K562 (cell line): Measurements from ENCODE around the gene XPNPEP1. TPM values are rescaled to one million over a fixed set of nuclear protein-coding genes. Genes with fewer than 3 reads are reported as not detected.

Source experiments
- ATAC-seq: fragments of 200-7000 bp; cut with Tn5 transposase; 3 replicates; pipeline ENCODE4 v1.9.1; 2020; ENCODE audit warnings: moderate library complexity
- BruUV-seq: library from RNA; stranded (reverse); fragments of 400-500 nt; replicated peaks from 2 replicates; lab custom pipeline; 2021; lab: Mats Ljungman, UMichigan
- CTCF ChIA-PET: fragments of 300-600 bp; formaldehyde crosslinking; extraction: SDS; loops from one replicate; lab custom pipeline; 2021; ENCODE audit warnings: low intra/inter-chr PET ratio; lab: Yijun Ruan, JAX
- POLR2A ChIA-PET: fragments of 300-600, 350-650 bp; sonication (Branson Sonifier 250); formaldehyde crosslinking; extraction: SDS; loops from one replicate; lab custom pipeline; 2021; ENCODE audit warnings: antibody characterized with exemption, inconsistent platforms; lab: Yijun Ruan, JAX
- DNase-seq, 4 experiments: peaks; one replicate each; pipeline versions ENCODE4 v3.0.0 to v3.0.0-alpha.2; 2011 to 2018; ENCODE audit warnings: low spot score in 3 of 4, mixed read lengths in 3 of 4; ENCODE audit errors: extremely low read depth in 1 of 4
- FAIRE-seq: peaks from 2 replicates; lab custom pipeline; 2011; peaks lifted over from hg19 to GRCh38; lab: Jason Lieb, UNC
- H2AFZ ChIP-seq: 2 replicates; pipeline ENCODE4 v1.6.0; 2011; ENCODE audit warnings: low read depth, low read length, control low read depth, inconsistent platforms
- H3K27ac ChIP-seq: fragments of 200-600 bp; 3 replicates; pipeline ENCODE4 v1.8.0; 2011; ENCODE audit warnings: low read depth, mild to moderate bottlenecking, control low read depth, inconsistent platforms, low read length, moderate library complexity, mixed read lengths; ENCODE audit errors: extremely low read depth
- H3K27me3 ChIP-seq, 2 experiments: fragments of 300-600 bp in 1 of 2; 2 replicates in 1 of 2; 3 replicates in 1 of 2; pipeline versions ENCODE4 v1.6.0 to v1.8.0; 2011; ENCODE audit warnings: inconsistent platforms in 2 of 2, low read length in 2 of 2, mild to moderate bottlenecking in 1 of 2, mixed read lengths in 1 of 2, moderate library complexity in 1 of 2; ENCODE audit not compliant: control insufficient read depth in 2 of 2, insufficient read depth in 2 of 2
- H3K36me3 ChIP-seq: fragments of 300-600 bp; 3 replicates; pipeline ENCODE4 v1.8.0; 2011; ENCODE audit warnings: mild to moderate bottlenecking, low read length, inconsistent platforms; ENCODE audit not compliant: control insufficient read depth, insufficient read depth
- H3K4me1 ChIP-seq, 2 experiments: fragments of 200-600 bp in 1 of 2; replicated peaks in 1 of 2; 2 replicates in 1 of 2; 3 replicates in 1 of 2; pipeline versions ENCODE4 v1.5.1 to v1.8.0; 2011; ENCODE audit warnings: inconsistent platforms in 2 of 2, low read length in 2 of 2, mild to moderate bottlenecking in 1 of 2, mixed read lengths in 1 of 2, moderate library complexity in 1 of 2; ENCODE audit not compliant: control insufficient read depth in 2 of 2, insufficient read depth in 2 of 2
- H3K4me2 ChIP-seq: 2 replicates; pipeline ENCODE4 v1.6.1; 2011; ENCODE audit warnings: low read length, control low read depth, inconsistent platforms, mixed read lengths; ENCODE audit not compliant: insufficient read depth
- H3K4me3 ChIP-seq: fragments of 200-600 bp; sonication (generic), shearing (Covaris generic); 2 replicates; pipeline ENCODE4 v1.5.1; 2016; ENCODE audit warnings: control low read depth, inconsistent platforms
- H3K79me2 ChIP-seq: fragments of 200-600 bp; 3 replicates; pipeline ENCODE4 v1.8.0; 2011; ENCODE audit warnings: low read length, inconsistent platforms; ENCODE audit not compliant: control insufficient read depth, insufficient read depth
- H3K9ac ChIP-seq, 2 experiments: 2 replicates each; pipeline versions ENCODE4 v1.6.0 to v1.6.1; 2011; ENCODE audit warnings: low read depth in 2 of 2, low read length in 2 of 2, control low read depth in 1 of 2, inconsistent platforms in 1 of 2, mild to moderate bottlenecking in 1 of 2, mixed read lengths in 1 of 2; ENCODE audit not compliant: insufficient read depth in 1 of 2
- H3K9me1 ChIP-seq: one replicate; pipeline ENCODE4 v1.6.0; 2011; ENCODE audit warnings: inconsistent platforms, mild to moderate bottlenecking, low read length, moderate library complexity; ENCODE audit not compliant: control insufficient read depth, insufficient read depth
- H3K9me3 ChIP-seq: replicated peaks from 2 replicates; pipeline ENCODE4 v1.5.1; 2011; ENCODE audit warnings: low read depth, low read length, inconsistent platforms; ENCODE audit not compliant: control insufficient read depth, insufficient read depth
- H4K20me1 ChIP-seq: replicated peaks from 2 replicates; pipeline ENCODE4 v1.6.1; 2011; ENCODE audit warnings: low read length, inconsistent platforms, mixed read lengths; ENCODE audit not compliant: control insufficient read depth, insufficient read depth
- CSDE1 ChIP-seq, 2 experiments: fragments of 450-650 bp; IDR thresholded peaks; 2 replicates each; pipeline ENCODE4 v1.6.1; 2016; ENCODE audit warnings: mild to moderate bottlenecking in 1 of 2
- MECOM ChIP-seq: fragments of 250-450 bp; sonication (Bioruptor Pico); IDR thresholded peaks from 2 replicates; pipeline ENCODE4 v1.8.0; 2022; ENCODE audit warnings: inconsistent platforms
- SMAD3 ChIP-seq: fragments of 450-650 bp; formaldehyde crosslinking; conservative IDR thresholded peaks from 2 replicates; pipeline ENCODE4 v1.4.0; 2020; ENCODE audit warnings: mild to moderate bottlenecking
- SUPT5H ChIP-seq: fragments of 450-650 bp; IDR thresholded peaks from 2 replicates; pipeline ENCODE4 v1.6.1; 2016
- WGBS: fragments of 100-300 bp; shearing (Covaris generic); methylation state at CpG from one replicate; pipeline ENCODE4 v1.1.6; 2016; ENCODE audit warnings: low coverage, mixed read lengths; ENCODE audit not compliant: insufficient coverage; ENCODE audit errors: missing lambda C conversion rate; 5-methylcytosine and 5-hydroxymethylcytosine counted together
- in situ Hi-C: fragments of 300-500 bp; cut with MboI; formaldehyde crosslinking; loops from 4 replicates; pipeline ENCODE4 v1.15.0; 2018; ENCODE audit warnings: inconsistent platforms, mixed read lengths
- intact Hi-C: fragments of 100-400 bp; cut with micrococcal nuclease; formaldehyde crosslinking; loops from 2 replicates; pipeline ENCODE4 v1.14.2; 2022
- polyA plus RNA-seq, 8 experiments: library from polyadenylated mRNA; depleted of rRNA in 4 of 8; stranded (reverse) in 5 of 8; unstranded in 3 of 8; fragments of >200 nt; fragmentation: Nextera tagmentation in 2 of 8; fragmentation: Illumina TruSeq in 1 of 8; extraction: Ambion mirVana in 2 of 8; extraction: Trizol in 1 of 8; gene quantifications; 2 replicates each; pipeline versions ENCODE4 v1.2.1 to v1.2.3, GENCODE V29; 2011 to 2014; ENCODE audit warnings: inconsistent platforms in 1 of 8, missing spikeins in 1 of 8
- total RNA-seq, 7 experiments: library from RNA; depleted of rRNA in 6 of 7; stranded (reverse); fragments of >200 nt in 6 of 7; fragmentation: Illumina TruSeq in 2 of 7; extraction: Trizol in 2 of 7; gene quantifications; 2 replicates each; pipeline versions ENCODE4 v1.2.1 to v1.2.3, GENCODE V29; 2011 to 2021; ENCODE audit warnings: low replicate concordance in 1 of 7
- TF ChIP-seq, protein P1 (sequence below): fragments of 450-650 bp; IDR thresholded peaks from 2 replicates; pipeline ENCODE4 v1.7.1; 2018; ENCODE audit warnings: mild to moderate bottlenecking, low read depth; ENCODE audit not compliant: partially characterized antibody
- TF ChIP-seq, protein P2 (sequence below), 2 experiments: IDR thresholded peaks in 1 of 2; conservative IDR thresholded peaks in 1 of 2; 2 replicates each; pipeline ENCODE4 v1.6.1; 2016; ENCODE audit warnings: low read depth in 2 of 2, mild to moderate bottlenecking in 1 of 2, missing compliant biosample characterization in 1 of 2, missing genetic modification characterization in 1 of 2, moderate library complexity in 1 of 2
- TF ChIP-seq, protein P3 (sequence below): conservative IDR thresholded peaks from 2 replicates; pipeline ENCODE4 v1.6.1; 2011; ENCODE audit warnings: low read depth, mild to moderate bottlenecking, low read length; ENCODE audit not compliant: control insufficient read depth
- TF ChIP-seq, protein P4 (sequence below): fragments of 450-650 bp; IDR thresholded peaks from 2 replicates; pipeline ENCODE4 v1.6.1; 2017; ENCODE audit warnings: antibody characterized with exemption
- TF ChIP-seq, protein P5 (sequence below): fragments of 200-800 bp; sonication (Bioruptor generic); IDR thresholded peaks from 2 replicates; pipeline ENCODE4 v1.6.1; 2017; ENCODE audit warnings: missing genetic modification characterization, missing compliant biosample characterization

XPNPEP1 gene
- total and polyA plus RNA-seq, 9 of the 15 experiments (the other 6 are each of a cell fraction or from before 2014, with no cell fraction given): 24.2 to 93.5 (median 40.1) TPM

DNA sequence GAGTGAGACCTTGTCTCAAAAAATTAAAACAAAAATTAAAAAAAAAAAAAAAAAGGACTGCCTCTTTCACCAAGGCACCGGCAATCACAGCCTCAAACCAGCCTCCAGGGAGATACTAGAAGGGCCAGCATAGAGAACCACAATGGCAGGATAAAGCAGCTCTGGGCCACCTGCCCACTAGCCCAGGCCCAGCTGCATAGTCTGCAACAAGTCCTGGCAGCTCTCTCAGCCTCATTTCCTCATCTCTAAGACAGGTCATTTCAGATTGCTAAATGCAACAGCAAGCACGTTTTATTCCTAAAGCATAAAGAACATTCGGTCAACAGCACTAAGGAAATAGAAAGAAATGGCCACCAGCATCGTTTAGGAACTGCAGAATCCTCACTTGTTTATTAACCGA lies 28.8 kb downstream of the XPNPEP1 start:
- Histone ChIP-seq H2AFZ (no peak overlapping the region), H3K27me3 (no peaks in the 10 kb centered on the region), H3K4me3 (no peak overlapping the region), H3K4me1 (peaks cover 2 to 37% of the 10 kb centered on the region in 2 experiments; a peak in 3 of 5 replicates), H3K9me1 (no peaks in the 10 kb centered on the region), H3K36me3 (peaks cover 17% of the 10 kb centered on the region; the same call in 2 of the 3 replicates), H3K79me2 (peaks cover 9% of the 10 kb centered on the region; the same call in 2 of the 3 replicates), H4K20me1 (no peaks in the 10 kb centered on the region; the same call in 1 of the 2 replicates), H3K9me3 (no peaks in the 10 kb centered on the region), H3K9ac (no peak overlapping the region), H3K4me2 (no peak overlapping the region), H3K27ac (no peak overlapping the region)
- intact Hi-C loops: no loop called here
- POLR2A ChIA-PET: no interaction called here
- no peak for DNase-seq
- in situ Hi-C loops: no loop called here
- ATAC-seq: no peak
- FAIRE-seq: no peak
- CTCF ChIA-PET: no interaction called here
- BruUV-seq: no TSS peak
- 43% methylated on average over 4 of the region's 5 CpGs for WGBS
- TF ChIP-seq, protein P1, sequence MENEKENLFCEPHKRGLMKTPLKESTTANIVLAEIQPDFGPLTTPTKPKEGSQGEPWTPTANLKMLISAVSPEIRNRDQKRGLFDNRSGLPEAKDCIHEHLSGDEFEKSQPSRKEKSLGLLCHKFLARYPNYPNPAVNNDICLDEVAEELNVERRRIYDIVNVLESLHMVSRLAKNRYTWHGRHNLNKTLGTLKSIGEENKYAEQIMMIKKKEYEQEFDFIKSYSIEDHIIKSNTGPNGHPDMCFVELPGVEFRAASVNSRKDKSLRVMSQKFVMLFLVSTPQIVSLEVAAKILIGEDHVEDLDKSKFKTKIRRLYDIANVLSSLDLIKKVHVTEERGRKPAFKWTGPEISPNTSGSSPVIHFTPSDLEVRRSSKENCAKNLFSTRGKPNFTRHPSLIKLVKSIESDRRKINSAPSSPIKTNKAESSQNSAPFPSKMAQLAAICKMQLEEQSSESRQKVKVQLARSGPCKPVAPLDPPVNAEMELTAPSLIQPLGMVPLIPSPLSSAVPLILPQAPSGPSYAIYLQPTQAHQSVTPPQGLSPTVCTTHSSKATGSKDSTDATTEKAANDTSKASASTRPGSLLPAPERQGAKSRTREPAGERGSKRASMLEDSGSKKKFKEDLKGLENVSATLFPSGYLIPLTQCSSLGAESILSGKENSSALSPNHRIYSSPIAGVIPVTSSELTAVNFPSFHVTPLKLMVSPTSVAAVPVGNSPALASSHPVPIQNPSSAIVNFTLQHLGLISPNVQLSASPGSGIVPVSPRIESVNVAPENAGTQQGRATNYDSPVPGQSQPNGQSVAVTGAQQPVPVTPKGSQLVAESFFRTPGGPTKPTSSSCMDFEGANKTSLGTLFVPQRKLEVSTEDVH: no peak
- TF ChIP-seq, protein P2, sequence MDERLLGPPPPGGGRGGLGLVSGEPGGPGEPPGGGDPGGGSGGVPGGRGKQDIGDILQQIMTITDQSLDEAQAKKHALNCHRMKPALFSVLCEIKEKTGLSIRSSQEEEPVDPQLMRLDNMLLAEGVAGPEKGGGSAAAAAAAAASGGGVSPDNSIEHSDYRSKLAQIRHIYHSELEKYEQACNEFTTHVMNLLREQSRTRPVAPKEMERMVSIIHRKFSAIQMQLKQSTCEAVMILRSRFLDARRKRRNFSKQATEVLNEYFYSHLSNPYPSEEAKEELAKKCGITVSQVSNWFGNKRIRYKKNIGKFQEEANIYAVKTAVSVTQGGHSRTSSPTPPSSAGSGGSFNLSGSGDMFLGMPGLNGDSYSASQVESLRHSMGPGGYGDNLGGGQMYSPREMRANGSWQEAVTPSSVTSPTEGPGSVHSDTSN (CRISPR knock-in tag; IDR thresholded peaks at IDR 0.05; ENCODE audit: low read depth): no peak
- TF ChIP-seq, protein P2 (tag; conservative IDR thresholded peaks at IDR 0.05; ENCODE audit: low read depth): no peak
- no peak for TF ChIP-seq SUPT5H
- TF ChIP-seq, protein P3, sequence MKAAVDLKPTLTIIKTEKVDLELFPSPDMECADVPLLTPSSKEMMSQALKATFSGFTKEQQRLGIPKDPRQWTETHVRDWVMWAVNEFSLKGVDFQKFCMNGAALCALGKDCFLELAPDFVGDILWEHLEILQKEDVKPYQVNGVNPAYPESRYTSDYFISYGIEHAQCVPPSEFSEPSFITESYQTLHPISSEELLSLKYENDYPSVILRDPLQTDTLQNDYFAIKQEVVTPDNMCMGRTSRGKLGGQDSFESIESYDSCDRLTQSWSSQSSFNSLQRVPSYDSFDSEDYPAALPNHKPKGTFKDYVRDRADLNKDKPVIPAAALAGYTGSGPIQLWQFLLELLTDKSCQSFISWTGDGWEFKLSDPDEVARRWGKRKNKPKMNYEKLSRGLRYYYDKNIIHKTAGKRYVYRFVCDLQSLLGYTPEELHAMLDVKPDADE: no peak
- TF ChIP-seq, protein P4, sequence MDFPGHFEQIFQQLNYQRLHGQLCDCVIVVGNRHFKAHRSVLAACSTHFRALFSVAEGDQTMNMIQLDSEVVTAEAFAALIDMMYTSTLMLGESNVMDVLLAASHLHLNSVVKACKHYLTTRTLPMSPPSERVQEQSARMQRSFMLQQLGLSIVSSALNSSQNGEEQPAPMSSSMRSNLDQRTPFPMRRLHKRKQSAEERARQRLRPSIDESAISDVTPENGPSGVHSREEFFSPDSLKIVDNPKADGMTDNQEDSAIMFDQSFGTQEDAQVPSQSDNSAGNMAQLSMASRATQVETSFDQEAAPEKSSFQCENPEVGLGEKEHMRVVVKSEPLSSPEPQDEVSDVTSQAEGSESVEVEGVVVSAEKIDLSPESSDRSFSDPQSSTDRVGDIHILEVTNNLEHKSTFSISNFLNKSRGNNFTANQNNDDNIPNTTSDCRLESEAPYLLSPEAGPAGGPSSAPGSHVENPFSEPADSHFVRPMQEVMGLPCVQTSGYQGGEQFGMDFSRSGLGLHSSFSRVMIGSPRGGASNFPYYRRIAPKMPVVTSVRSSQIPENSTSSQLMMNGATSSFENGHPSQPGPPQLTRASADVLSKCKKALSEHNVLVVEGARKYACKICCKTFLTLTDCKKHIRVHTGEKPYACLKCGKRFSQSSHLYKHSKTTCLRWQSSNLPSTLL: no peak
- TF ChIP-seq SMAD3 (CRISPR knock-in tag): no peak
- no peak for TF ChIP-seq CSDE1 (IDR thresholded peaks at IDR 0.05)
- TF ChIP-seq, protein P5, sequence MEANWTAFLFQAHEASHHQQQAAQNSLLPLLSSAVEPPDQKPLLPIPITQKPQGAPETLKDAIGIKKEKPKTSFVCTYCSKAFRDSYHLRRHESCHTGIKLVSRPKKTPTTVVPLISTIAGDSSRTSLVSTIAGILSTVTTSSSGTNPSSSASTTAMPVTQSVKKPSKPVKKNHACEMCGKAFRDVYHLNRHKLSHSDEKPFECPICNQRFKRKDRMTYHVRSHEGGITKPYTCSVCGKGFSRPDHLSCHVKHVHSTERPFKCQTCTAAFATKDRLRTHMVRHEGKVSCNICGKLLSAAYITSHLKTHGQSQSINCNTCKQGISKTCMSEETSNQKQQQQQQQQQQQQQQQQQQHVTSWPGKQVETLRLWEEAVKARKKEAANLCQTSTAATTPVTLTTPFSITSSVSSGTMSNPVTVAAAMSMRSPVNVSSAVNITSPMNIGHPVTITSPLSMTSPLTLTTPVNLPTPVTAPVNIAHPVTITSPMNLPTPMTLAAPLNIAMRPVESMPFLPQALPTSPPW: no peak
- no peak for TF ChIP-seq MECOM (CRISPR knock-in tag)
